GM21447 (cell line): ENCODE measurements around the gene PIK3CA.
"Not testable (repeated sequence)": the region's sequence is repeated elsewhere in the genome, so short reads cannot be mapped to it uniquely, and the experiment has no call there.

Experiments
- ATAC-seq: cut with Tn5 transposase; IDR thresholded peaks from one replicate; pipeline ENCODE4 v1.9.1; 2021; ENCODE audit not compliant: unreplicated experiment

Gene PIK3CA

DNA sequence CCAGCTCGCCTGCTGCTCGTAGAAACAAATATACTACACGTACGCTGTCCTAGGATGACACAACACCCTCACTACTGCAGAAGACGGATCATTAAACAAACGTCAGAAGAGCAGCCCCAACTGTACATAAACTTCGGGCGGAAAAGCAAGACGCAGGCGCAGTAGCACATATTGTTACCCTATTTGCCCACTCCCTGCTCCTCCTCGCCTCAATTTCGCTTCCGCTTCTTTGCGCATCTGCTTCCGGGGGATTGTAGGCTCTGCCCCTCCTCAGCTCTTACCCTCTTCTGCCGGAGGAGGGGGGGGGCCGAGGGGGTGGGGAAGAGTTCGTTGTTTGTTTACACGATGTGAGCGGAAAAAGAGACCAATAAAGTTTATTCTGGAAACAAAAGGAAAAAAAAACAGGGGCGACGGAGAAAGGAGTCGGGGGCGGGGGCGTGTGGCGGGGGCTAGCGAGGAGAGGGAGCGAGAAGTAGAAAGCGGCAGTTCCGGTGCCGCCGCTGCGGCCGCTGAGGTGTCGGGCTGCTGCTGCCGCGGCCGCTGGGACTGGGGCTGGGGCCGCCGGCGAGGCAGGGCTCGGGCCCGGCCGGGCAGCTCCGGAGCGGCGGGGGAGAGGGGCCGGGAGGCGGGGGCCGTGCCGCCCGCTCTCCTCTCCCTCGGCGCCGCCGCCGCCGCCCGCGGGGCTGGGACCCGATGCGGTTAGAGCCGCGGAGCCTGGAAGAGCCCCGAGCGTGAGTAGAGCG, at the start of gene PIK3CA:
TSS of gene PIK3CA (plus strand) at position 485 of the 743 bp plus-strand sequence. CDS start 50,469 bp downstream, outside the sequence.
- ATAC-seq = peak; percentile 72

DNA sequence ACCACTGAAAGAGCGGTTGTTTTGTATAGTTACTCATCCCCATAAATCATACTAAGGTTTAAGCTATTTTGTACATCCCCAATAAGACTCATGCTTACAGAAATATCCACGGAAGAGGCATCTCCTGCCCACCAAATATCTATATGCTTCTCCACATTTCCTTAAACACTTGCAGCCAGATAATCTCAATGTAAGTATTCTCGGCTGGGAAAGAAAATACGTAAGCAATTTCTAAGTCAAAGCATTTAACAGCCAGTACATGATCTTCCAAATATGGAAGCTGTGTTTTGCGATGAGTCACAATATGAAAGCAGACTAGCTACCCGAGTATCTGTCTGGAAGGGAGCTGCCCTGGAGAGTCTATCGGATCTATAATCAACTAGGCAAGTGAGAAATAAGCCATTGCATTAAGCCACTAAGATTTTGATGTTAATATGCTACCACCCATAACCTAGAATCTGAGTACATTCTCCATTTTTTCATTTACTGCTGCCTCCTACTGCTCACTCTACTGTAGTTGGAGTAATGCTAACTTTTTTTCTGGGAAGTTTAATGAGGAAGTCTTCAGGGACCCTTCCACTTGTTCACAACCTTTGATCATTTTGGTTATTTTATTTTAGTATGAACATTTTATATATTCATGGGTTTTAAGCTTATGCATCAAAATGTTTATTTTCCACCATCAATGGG, 49.6 kb upstream of the PIK3CA start:
- ATAC-seq = no peak

DNA sequence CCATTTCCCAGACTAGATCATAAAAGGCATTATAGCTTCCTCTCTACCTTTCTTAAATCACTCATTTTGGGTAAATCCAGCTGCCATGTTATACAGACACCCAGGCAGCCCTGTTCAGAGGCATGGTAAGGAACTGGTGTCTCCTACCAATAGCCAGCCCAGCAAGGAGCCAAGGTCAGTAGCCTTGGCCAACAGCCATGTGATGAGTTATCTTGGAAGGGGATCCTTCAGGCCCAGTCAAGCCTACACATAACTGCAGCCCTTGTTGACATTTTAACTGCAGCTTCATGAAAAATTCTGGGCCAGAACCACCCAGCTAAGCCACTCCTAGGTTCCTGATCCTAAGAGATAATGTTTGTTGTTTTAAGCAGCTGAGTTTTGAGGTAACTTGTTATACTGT, 47.5 kb upstream of the PIK3CA start:
- no peak for ATAC-seq

DNA sequence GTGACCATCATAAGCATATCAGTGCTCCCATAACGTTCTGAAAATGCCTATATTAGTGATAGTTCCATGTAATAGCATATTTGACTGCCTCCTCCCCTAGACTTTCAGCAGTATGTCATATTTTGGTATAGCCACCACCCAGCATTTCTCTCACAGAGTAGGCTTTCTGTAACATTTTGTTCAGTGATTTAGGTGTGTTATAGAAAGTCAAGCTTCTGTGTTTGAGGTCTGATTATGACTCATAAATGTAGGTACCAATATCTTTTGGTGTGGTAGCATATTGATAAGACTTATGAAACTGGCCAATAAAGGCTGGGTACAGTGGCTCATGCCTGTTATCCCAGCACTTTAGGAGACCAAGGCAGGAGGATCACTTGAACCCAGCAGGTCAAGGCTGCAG, 42.3 kb upstream of the PIK3CA start:
- ATAC-seq = no peak

DNA sequence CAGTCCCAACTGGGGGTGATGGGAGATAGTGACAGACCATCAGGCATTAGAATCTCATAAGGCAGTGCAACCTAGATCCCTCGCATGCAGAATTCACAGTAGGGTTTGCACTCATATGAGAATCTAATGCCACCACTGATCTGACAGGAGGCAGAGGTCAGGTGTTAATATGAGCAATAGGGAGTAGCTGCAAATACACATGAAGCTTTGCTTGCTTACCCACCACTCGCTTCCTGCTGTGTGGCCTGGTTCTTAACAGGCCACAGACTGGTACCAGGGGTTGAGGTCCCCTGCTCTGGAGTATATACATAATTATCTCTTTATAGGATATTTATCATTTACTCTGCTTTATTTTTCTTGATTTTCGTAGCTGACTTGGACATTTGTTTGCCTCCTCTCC, 40.5 kb upstream of the PIK3CA start:
- no peak for ATAC-seq

DNA sequence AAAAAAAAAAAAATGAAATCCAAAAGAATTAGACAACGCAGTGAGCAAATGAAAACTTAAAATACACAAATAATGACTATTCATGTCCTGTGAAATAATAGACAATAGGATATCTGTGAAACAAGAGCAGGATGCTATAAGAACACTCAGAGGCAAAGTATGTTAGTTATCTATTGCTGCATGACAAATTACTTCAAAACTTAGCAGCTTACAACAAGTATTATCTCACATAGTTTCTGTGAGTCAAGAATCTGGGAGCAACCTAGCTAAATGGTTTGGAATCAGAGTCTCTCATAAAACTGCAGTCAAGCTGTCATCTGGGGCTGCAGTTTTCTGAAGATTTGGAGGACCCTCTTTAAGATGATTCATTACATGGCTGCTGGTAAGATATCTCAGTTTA, 40.1 kb upstream of the PIK3CA start:
- ATAC-seq = no peak

DNA sequence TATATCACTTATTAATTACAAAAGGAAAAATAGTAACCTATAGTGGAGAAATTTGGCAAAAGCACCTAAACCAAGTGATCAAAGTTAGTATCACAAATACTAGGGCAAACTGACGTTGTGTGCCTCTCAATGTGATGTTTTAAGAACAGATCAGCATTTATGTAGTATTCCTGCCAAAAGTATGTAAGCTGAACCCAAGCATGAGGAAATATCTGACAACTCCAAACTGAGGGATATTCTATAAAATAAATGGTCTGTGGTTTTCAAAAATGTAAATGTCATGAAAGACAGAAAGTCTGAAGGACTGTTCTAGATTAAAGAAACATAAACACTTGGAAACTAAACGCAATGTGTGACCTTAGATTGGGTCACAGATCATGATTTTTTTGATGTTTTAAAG, 34.3 kb upstream of the PIK3CA start:
- no peak for ATAC-seq

DNA sequence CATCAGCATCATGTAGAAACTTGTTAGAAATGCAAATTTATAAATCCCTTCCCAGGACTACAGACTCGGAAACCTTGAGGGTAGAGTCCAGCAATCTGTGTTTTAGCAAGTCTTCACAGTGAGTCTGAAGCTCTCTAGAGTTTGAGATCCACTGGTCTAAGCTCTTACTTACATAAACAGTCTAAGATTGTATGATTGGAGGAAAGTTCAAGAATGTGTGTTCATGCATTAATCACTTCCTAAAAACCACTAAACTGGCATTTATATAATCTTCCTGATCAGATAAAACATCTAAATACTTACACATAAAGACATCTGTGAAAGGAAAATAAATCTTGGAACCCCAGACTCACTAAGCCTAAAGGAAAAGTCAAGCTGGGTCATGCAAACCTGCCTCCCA, 32.7 kb upstream of the PIK3CA start:
- not testable (repeated sequence) for ATAC-seq

DNA sequence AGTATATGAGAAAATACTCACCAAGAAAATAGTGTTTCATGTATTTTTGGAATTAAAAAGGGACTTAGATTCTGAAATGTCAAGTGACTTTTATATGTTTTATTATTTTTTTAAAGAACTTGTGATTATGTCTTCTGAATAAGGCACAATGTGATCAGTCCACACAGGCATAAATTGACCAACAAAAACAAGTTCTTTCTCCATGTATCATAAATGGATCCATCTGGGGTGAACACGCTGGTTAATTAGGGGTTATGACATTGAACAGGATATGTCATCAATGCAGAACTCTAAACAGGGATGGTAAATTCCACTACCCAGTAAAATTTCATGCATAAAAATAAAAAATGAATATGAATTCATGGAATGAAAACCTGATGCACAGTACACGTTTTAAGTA, 31.3 kb upstream of the PIK3CA start:
- ATAC-seq = no peak

DNA sequence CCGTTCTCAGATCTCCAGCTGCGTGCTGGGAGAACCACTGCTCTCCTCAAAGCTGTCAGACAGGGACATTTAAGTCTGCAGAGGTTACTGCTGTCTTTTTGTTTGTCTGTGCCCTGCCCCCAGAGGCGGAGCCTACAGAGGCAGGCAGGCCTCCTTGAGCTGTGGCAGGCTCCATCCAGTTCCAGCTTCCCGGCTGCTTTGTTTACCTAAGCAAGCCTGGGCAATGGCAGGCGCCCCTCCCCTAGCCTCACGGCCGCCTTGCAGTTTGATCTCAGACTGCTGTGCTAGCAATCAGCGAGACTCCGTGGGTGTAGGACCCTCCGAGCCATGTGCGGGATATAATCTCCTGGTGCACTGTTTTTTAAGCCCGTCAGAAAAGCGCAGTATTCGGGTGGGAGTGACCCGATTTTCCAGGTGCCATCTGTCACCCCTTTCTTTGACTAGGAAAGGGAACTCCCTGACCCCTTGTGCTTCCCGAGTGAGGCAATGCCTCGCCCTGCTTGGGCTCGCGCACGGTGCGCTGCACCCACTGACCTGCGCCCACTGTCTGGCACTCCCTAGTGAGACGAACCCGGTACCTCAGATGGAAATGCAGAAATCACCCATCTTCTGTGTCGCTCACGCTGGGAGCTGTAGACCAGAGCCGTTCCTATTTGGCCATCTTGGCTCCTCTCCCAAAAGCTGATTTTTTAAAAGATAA, 15.8 kb upstream of the PIK3CA start:
- ATAC-seq = not testable (repeated sequence)

DNA sequence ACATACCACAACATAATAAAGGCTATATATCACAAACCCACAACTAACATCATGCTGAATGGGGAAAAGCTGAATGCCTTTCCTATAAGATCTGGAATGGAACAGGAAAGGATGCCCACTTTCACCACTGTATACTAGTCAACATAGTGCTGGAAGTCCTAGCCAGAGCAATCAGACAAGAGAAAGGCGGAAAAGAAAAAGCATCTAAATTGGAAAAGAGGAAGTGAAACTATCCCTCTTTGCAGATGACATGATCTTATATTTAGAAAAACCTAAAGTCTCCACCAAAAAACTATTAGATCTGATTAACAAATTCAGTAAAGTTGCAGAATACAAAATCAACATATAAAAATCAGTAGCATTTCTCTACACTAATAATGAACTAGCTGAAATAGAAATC, 14.6 kb upstream of the PIK3CA start:
- no peak for ATAC-seq

DNA sequence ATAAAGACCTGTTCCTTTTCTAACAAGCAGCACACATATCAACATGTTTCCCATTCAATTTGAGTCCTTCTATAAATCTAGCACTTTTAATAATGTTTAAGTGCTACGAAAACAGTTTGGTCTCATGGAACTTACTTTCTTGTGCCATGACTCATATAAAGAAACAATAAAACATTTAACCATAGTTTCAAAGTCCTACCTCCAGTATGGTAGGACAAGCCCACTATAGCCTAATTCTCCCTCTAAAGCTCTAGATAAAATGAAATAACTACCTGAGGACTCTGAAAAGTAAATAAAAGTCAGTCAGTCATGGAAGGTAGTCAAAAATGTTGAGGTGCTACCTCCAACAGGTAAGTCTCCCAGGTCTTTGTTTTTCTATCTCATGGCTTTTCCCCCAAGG, 12.0 kb upstream of the PIK3CA start:
- ATAC-seq = no peak

DNA sequence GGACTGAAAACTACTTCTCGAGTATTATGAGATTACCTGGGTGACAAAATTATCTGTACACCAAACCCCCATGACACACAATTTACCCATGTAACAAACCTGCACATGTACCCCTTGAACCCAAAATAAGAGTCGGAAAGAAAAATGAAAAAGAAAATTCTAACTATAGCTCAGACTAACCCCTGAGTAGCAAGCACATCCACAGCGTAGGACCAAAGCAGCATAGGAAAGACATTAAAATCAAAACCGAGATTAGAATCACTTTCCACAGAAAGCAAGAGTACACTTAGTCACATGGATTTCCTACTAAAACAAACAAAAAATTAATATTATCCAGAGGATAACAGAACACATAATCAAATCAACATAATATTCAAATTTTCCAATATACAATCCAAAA, 6.3 kb upstream of the PIK3CA start:
- no peak for ATAC-seq

DNA sequence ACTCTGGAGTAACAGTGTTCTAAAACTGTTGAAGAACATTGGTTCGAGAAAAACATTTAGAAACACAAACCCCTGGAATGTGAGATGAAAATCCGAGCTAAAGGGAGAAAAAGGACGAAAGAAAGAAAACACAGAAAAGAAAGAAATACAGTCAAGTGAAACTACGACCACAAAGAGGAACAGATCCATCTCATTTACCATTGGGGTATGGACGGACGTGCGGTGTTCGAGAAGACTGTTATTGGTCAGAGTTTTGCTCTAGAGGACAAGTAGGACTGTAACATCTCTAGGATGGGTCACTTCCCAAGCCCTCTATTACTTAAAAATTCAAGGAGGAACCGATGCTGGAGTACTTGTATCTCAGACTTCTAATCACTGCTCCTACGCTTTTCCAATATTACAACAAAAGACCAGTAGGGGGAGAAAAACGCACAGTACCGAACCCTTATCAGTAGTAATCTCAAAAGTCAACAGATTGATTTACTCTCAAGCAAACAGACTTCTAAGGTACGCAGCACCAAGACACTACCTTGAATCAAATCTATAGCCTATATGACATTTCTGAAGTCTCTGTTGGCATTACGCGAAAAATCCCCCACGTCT, 1.1 kb upstream of the PIK3CA start:
- peak; percentile 23 for ATAC-seq

DNA sequence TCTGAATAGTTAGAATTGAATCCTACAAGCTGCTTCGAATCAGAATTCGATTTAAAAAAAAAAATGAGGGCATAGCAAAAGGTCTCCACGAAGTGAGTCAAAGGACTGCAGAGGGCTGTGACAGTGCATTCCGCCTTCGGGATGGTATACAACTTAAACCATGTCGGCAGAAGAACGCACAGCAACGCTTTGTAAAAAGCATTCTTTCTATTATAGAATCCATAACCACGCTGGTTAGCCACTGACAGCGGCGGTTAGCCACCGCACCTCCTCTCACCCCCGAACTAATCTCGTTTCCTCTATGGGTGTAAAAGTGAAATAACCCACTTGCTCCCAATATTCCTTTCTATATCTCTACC, 664 bp upstream of the PIK3CA start:
- peak; percentile 34 for ATAC-seq

DNA sequence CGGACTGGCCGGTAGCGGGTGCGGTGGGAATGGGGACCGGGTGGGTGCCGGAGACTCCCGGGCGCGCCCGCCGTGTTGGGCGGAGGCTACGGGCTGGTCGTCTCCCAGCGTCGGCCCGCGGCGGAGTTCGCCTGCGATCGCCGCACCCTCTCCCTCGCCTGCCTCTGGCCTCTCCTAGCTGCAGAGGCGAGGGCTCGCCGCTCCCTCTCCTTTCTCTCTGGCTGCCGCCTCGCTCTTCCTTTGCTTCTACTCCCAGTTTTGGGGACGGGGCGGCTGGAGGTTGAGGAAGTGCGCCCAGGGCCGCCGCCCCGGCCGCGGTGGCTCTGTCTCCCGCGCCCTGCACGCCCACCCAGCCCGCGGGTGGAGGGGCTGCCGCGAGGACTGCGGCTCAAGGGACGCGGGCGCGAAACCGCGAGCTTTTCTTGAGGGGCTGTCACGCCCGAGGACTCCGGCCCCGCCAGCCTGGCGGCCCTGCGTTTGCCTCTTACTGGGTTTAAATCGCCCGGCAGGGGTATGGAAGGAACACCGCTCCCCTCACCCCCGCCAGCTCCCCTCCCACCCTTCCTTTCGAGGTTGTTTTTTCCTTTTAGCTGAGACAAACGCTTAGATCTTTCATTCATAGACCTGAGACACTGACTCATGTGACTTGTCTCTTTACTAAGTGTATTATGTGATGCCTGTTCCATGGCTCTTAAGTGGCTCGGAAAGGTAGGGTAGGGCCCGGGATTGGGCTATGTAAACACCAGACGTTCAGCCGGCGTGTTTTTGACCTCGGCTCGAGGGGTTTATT, 654 bp downstream of the PIK3CA start:
- peak; percentile 15 for ATAC-seq

DNA sequence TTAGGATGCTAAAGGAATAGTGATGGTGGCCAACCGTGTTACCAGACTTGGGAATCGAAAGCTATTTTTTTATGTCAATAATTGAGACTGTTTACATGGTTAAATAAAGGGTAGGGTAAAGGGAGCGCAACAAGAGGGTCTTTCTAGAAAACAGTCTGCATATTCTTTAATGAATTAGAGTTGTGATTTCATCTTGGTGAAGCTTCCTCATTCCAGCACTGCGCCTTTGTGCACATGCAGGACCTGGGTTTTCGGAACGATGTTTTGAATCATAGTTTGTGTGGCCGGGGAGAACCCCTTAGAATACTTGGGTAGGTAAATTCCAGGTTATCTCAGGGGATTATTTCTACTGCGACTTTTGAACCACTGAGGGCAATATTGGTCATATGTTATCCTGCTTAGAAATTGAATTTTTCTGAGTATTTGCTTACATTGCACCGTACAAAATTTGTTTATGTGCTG, 1.3 kb downstream of the PIK3CA start:
- peak; percentile 27 for ATAC-seq

DNA sequence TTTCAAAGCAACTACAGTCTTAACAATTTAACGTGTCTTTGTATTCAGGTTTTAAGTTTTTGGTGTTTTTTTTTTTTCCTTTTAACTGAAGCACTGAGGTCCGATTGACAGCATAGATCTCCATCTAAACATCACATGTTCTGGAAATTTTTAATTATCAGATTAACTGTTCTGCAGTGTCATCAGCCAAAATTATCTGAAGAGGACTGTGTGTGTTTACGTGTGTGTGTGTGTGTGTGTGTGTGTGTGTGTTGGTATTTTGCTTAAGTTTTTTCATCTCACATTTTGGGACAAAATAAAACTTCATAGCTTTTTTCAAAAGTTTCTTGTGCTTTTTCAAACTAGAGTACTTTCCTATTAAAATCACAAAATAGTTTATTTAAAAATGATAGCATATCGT, 1.8 kb downstream of the PIK3CA start:
- ATAC-seq = no peak

DNA sequence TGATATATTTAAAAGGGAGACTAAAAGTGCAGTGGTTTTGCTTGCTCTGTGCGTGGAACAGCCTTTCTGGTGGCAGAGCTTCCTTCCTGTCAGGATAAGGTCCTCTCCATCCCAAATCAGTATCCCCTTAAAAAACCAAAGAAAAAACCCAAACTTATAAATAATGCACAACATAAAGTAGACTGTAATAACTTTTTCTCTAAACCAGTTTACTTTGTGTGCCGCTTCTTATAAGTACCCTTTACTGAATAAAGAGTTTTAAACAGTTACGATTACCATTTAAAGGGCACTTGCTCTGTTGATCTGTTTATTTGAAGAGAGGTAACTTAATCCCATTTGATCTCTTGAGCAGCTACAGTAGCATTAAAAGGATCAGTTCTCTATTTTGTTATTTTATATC, 2.5 kb downstream of the PIK3CA start:
- ATAC-seq = no peak

DNA sequence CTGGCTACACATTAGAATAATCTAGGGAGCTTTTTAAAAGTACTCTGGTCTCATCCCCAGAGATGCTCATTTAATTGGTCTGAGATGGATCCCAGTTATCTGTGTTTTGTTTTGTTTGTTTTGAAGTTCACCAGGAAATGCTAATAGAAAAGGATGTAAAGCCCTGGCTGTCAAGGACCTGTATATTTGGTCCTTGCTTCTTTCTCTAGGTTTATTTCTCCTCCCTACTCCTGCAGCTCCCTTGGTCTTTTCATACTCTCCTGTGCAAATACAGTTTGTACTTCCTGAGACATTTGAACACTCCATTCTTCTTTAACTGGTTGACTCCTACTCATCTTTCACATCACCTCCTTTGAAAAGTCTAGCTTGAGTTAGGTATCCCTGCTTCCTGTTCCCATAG, 3.3 kb downstream of the PIK3CA start:
- ATAC-seq = no peak

DNA sequence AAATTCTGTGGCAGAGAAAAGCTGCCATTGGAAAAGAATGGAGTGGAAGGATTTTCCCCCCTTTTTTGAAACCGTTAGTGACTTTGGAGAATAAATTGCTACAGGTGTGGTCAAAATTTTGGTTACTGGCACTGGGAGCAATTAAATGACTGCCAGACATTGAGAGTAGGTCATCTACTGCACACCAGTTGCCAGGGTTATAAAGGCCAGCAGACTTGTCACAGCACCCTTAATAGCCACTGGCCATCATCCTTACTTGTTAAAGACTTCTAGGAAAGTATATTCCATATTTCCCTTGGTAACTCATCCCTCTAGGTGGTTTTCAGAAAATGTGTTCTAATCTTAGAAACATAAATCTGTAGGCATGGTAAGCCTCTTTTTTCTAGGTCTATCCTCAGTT, 8.0 kb downstream of the PIK3CA start:
- ATAC-seq = no peak
